ENCODE data around the gene ST3GAL2. TPM values are rescaled to one million over a fixed set of nuclear protein-coding genes. Genes with fewer than 3 reads are reported as not detected.
"Not testable (repeated sequence)": the region's sequence is repeated elsewhere in the genome, so short reads cannot be mapped to it uniquely, and the experiment has no call there.

The ST3GAL2 gene
- total RNA-seq, 1 experiment from 2014 or later, result 32.7 TPM

DNA sequence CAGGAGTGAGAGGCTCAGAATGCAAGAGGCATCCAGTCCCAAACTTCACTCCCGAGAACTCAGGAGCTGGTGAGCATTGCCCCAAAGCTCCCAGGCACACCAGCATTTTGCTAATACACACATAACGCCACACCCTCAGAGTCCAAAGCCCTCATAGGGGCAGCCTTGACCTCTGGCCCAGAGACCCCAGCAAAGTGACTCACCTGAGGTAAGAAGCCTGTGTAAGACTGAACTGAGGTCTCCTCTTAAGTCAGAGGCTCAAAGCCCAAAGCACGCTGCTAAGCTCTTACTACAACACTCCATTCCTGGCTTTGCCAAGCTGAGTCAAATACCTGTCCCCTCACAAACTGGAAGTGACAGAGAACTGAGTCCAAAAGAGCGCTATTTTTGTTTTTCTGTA is 16.4 kb downstream of the ST3GAL2 start:
- in situ Hi-C loops (cut with HindIII; ENCODE audit: low sequenced_read_pairs), result no loop called here
- DNase-seq (ENCODE audit: low spot score), result no peak

DNA sequence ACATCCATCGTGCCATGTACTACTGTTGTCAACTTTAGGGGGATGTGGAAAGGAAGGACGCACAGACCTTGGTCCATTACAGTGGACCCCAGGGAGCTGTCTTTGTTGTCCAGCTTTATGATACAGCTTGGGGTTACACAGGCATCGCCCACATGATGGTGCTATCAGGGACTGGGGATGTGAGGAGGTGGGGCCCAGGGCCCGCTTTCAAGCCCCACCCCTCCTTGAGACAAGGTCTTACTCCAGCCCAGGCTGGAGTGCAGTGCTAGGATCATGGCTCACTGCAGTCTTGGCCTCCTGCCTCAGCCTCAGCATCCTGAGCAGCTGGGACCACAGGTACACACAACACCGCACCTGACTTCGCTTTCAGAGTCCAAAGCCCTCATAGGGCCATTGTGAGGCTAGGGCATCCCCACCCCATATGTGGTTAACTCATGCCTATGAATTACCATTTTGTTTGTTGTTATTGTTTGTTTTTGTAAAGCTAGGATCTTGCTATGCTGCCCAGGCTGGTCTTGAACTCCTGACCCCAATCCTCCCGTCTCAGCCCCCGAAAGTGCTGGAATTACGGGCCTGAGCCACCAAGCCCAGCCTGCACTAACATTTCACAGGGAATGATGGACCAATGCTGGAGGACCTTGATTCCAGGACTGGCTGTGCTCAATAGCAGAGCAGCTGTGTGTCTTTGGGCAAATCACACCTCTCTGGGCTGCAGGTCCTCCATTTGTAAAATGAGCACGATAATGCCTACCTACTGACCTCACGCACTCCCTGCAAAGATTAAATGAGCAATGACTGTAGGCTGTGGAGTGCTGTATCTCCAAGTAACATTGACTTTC is 17.2 kb downstream of the ST3GAL2 start:
- in situ Hi-C loops (cut with HindIII; ENCODE audit: low sequenced_read_pairs), result no loop called here
- DNase-seq (ENCODE audit: low spot score), result no peak

DNA sequence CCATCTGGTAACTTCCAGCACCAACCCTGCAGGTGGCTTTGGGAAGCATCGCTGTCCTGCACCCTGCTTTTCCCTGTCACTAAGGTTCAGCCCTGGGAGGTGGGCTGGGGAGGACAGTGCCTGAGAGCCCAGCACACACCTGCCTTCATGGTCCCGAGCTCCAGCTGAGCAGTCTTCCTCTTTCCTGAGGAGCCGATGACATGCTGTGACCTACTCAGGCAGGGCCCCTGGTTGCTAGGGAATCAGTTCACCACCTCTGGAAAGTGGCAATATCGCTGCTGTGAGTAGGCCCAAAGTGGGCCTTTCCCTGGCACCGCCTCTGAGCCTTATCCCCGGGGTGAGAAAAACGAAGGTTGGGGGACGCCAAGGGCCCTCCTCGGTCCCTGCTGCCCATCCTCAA is 17.9 kb downstream of the ST3GAL2 start:
- in situ Hi-C loops (cut with HindIII; ENCODE audit: low sequenced_read_pairs), result no loop called here
- DNase-seq (ENCODE audit: low spot score), result no peak

DNA sequence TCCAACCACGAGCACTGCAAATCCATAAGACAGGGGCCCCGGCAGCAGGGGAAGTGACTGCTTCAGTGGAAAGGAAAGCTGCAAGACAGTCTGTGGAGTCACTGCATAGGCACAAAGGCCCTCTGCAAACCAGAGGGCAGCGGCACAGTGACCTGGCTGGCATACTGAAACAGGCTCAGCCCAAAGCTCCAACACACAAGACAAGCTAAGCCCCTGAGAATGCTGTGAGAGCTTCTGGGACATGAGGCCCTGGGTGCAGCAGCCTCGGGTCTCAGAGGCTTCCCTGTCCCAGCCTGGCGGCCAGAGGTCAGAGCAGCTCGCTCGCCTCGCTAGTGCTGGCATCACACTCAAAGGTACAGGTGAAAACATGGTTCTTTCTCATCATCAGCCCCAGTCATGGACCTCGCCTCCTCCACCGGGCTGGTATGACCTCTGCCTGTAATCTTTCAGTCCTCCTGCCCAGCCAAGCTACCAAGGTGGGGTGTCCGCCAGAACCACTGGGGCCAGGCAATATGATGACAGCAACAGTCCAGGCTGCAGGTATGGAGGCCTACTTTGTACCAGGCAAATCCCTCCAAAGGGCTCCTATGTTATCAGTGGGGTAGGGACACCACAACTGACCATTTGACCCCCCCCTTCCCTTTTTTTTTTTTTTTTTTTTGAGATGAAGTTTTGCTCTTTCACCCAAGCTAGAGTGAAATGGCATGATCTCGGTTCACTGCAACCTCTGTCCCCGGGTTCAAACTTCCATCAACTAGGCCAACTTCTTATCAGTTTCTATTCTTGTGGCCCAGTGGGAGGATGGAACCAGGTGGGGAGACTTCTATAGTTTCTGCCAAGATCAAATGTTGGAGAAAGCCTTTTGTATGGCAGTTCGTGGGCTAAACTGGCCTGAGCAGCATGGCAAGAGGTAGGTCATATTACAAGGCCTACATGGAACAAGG is 19.2 kb downstream of the ST3GAL2 start:
- DNase-seq (ENCODE audit: low spot score), result no peak

DNA sequence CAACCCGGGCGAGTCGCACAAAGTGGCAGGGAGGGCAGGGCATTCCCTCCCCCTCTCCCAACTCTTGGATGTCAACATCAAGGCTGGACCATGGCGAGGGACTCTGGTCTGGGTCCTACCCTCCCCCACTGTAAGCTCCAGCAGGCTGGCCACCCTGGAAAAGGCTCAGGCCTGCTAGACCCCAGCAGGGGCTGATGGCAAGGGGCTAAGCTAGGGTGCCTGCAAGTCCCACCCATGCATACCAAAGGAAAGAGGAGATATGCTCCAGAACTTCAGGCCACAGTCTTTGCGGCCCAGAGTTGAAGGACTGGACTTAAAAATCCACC is 19.9 kb downstream of the ST3GAL2 start:
- in situ Hi-C loops (cut with HindIII; ENCODE audit: low sequenced_read_pairs), result no loop called here
- no peak for DNase-seq (ENCODE audit: low spot score)

More for the DNA sequence above, 19.2 kb downstream of the ST3GAL2 start:
- in situ Hi-C loops (cut with HindIII; ENCODE audit: low sequenced_read_pairs), result no loop called here

DNA sequence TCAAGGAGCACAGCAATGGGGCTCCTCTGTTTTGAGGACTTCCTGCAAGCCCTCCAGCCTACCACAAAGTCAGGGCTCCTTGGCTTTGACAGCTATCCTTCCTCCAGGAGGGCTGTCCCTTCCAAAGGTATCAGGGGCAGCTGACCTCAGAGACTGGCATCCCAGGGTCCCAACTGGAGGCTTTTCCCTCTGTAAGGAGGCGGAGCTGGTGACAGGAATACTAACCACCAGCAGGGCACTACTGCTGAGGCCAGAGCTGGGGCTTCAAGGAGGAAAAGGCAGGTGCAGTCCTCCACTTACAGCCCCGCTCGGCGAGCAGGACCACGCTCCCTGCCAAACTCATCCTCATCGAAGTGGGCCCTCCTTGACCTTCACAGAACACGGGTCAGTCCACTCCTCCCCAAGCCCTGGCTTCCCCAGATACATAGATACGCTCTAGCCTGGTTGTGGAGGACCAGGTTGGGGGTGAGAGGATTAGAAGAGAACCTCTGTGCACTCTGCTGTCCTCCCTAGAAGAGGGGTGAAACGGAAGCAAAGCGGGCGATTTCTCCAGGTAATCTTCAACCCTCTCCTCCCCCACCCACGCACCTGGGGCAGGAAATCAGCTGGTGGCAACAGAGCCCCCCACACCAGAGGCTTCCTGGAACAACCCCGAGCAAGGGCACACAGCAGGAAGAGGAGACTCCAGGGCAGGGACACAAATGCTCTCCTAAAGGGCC is 20.5 kb downstream of the ST3GAL2 start:
- no peak for DNase-seq (ENCODE audit: low spot score)
- in situ Hi-C loops (cut with HindIII; ENCODE audit: low sequenced_read_pairs), result no loop called here

DNA sequence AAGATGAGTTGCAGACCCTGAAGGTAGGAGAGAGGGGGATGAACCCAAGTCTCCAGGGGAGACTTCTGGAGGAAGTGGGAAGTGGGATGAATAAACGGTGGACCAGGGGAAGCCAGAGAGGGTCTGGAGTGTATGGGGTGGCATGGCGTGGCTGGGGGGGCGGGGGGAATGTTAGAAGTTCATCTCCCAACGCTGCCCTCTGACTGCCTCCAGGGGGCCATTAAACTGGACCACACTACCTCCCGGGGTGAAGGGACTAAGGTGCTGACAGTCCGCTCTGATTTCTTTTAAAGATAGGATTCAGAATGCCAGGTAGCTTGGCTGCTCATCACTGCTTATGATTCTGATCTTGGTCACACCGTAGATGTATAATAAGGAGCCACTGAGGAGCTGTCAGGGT is 21.2 kb downstream of the ST3GAL2 start:
- DNase-seq (ENCODE audit: low spot score), result no peak
- in situ Hi-C loops (cut with HindIII; ENCODE audit: low sequenced_read_pairs), result no loop called here

DNA sequence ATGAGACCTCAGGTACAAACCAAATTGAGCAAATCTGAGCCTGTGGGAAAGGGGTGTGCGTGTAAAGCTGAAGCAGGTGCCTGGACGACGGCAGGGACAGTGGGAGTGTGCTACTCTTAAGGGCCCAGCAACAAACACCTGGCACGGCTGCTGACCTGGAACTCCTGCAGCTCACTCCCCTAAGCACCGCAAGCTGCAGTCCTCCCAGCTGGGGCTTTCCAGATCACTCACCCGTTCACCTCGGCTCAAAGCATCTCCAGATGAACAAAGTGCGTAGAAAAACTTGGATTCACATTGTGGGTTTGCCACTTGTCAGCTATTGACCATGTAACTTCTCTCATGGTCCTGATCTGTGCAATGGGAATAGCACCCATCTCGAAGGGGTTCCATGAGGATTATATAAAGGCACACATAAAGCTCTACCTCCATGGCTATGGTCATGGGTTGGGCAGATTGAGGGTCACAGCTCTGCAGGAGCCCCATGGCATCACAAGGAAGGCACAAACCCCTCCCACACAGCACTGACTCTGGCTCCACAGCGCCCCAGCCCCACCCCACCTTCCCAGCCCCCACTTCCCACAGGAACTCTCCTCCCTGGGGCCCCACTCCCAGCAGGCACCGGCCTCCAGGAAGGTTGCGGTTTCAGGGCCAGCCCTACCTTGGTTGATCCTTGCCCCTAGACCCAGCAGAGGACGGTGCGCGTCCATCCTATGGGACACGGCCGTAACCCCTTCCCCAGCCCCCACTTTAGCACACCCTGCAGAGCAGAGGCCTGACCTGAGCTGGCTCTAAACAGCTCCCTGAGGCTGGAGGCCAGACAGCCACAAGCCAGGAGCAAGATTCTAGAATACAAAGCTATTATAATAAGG is 21.9 kb downstream of the ST3GAL2 start:
- no peak for DNase-seq (ENCODE audit: low spot score)
- in situ Hi-C loops (cut with HindIII; ENCODE audit: low sequenced_read_pairs), result no loop called here

DNA sequence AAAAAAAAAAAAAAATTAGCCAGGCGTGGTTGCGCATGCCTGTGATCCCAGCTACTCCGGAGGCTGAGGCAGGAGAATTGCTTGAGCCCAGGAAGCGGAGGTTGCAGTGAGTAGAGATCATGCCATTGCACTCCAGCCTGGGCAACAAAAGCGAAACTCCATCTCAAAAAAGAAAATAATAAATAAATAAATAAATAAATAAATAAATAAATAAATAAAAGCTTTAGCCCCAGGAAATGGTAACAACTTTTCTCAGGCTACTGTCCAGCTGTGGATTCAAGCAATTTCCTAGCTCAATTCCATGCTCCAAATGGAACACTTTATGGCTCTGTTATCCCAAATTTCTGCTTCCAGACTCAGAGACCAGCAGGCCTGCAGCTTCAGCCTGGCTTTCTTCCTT is 25.3 kb downstream of the ST3GAL2 start:
- in situ Hi-C loops (cut with HindIII; ENCODE audit: low sequenced_read_pairs), result not testable (repeated sequence)

DNA sequence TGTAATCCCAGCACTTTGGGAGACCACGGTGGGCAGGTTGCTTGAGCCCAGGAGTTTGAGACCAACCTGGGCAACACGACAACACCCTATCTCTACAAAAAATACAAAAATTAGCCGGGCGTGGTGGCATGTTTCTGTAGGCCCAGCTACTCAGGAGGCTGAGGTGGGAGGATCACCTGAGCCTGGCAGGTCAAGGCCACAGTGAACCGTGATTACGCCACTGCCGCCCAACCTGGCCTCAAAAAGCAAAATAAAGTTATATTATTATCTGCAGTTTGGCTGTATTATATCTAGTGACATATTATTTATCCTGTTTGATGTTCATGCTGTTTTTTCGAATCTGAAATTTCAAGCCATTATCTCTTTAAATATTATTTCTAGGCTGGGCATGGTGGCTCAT is 26.5 kb downstream of the ST3GAL2 start:
- no peak for DNase-seq (ENCODE audit: low spot score)
- in situ Hi-C loops (cut with HindIII; ENCODE audit: low sequenced_read_pairs), result no loop called here

More for the DNA sequence above, 25.3 kb downstream of the ST3GAL2 start:
- not testable (repeated sequence) for DNase-seq (ENCODE audit: low spot score)

DNA sequence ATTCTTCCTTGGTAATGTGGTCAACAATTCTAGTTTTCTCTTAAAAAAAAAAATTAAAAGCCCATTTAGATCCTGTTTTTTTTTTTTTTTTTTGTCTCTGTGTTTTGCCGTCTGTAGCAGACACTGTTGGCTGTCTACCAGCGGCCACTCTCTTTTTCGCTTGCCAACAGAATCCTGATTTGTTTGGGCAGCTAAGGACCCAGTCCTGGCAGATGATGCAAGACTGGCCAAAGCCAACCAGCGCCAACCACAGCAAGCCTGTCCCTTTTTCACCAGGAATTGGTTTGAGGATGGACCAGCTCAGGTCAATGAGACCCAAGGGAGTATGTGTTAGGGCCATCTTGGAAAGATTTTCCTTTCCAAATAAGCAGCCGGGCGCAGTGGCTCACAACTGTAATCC is 28.2 kb downstream of the ST3GAL2 start:
- peak; percentile 95 for DNase-seq (ENCODE audit: low spot score)
- in situ Hi-C loops (cut with HindIII; ENCODE audit: low sequenced_read_pairs), result no loop called here

DNA sequence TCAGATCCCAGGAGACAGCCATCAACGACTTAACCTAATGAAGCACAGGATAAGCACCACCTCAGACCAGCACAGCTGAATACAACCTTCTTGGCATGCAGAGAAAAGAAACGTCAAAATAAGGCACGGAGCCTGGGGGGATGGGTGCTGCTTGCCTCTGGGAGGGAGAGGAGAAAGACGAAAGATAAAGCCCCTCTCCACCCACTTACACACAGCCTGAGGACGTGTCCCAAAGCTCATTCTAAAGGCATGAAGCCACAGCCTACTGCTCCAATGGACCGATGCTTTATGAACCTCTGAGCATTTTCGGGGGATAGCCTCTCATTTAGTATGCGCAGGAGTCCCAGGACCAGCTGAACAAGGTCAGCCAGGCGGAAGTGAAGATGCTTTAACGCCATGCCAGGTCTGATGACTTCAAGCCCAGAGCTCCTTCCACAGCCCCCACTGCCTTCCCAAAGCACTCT is 31.1 kb downstream of the ST3GAL2 start:
- DNase-seq (ENCODE audit: low spot score), result peak; percentile 57
- in situ Hi-C loops (cut with HindIII; ENCODE audit: low sequenced_read_pairs), result no loop called here

DNA sequence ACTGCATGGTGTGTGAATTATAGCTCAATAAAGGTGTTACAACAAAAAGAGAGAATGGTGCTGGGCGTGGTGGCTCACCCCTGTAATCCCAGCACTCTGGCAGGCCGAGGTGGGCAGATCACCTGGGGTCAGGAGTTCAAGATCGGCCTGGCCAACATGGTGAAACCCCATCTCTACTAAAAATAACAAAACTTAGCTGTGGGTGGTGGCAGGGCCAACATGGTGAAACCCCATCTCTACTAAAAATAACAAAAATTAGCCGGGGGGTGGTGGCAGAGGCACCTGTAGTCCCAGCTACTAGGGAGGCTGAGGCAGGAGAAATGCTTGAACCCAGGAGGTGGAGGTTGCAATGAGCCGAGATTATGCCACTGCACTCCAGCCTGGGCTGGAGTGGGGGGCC is 32.8 kb downstream of the ST3GAL2 start:
- in situ Hi-C loops (cut with HindIII; ENCODE audit: low sequenced_read_pairs); DNase-seq (ENCODE audit: low spot score): not testable (repeated sequence)

DNA sequence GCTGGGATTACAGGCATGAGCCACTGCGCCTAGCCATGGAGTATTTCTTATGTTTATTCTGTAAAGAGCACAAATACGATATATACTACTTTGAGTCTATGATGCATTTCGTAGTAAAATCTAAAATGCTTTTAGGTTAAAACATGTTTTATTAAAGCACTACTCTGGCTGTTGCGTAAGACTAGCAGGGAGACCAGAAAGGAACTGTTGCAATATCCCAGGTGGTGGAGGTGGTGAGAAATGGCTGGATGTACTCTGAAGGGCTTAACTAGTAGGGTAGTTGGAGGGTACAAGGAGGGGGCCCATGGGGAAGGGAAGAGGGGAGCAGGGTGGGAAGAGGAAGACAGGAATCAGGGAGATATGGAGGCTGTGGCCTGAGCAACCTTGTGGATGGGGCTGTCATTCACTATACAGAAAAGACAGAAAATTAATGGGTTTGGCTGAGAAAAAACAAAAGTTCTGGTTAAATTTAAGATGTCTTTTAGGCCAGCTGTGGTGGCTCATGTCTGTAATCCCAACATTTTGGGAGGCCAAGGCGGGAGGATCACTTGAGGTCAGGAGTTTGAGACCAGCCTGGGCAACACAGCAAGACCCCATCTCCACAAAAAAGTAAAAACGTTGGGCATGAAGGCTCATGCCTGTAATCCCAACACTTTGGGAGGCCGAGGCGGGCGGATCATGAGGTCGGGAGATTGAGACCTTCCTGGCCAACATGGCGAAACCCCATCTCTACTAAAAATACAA is 35.8 kb downstream of the ST3GAL2 start:
- DNase-seq (ENCODE audit: low spot score), result no peak

DNA sequence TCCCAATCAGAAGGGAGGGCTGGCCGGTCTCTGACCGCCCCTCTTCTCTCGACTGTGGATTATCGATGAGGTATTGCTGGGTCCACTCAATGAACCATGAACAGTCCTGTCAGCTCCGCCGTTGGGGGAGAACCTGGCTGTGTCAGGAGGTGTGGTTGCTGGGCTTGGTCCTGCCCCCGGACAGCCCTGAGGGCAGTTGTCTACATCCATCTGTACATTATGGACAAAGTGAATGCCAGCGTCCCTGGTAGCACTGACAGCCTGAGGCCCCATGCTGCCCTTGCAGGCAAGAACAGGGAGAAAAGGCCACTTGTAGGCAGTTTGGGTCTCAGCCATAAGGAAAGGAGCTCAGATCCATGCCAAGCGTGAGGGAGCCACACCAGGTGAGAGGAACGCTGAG is 38.9 kb downstream of the ST3GAL2 start:
- DNase-seq (ENCODE audit: low spot score), result peak; percentile 51
- in situ Hi-C loops (cut with HindIII; ENCODE audit: low sequenced_read_pairs), result no loop called here

More for the DNA sequence above, 35.8 kb downstream of the ST3GAL2 start:
- in situ Hi-C loops (cut with HindIII; ENCODE audit: low sequenced_read_pairs), result no loop called here

DNA sequence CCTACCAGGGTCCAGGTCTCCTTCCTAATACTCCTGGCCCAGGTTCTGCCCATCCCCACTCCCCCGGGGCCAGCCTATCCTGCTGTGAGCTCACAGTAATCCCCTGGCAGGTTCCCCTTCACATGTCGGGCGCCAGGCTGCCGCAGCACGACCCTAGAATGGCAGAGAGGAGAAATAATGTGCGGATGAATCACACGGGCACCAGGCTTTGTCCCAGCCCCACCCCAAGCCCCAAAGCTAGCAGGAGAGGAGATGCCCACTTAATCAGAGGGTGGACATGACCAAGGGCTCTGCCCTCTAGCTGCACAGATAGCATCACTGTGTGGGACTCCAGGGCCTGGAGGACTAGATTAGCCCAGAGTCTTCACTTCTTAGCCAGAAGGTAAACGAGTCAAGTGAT is 39.5 kb downstream of the ST3GAL2 start:
- in situ Hi-C loops (cut with HindIII; ENCODE audit: low sequenced_read_pairs), result no loop called here
- peak; percentile 39 for DNase-seq (ENCODE audit: low spot score)

DNA sequence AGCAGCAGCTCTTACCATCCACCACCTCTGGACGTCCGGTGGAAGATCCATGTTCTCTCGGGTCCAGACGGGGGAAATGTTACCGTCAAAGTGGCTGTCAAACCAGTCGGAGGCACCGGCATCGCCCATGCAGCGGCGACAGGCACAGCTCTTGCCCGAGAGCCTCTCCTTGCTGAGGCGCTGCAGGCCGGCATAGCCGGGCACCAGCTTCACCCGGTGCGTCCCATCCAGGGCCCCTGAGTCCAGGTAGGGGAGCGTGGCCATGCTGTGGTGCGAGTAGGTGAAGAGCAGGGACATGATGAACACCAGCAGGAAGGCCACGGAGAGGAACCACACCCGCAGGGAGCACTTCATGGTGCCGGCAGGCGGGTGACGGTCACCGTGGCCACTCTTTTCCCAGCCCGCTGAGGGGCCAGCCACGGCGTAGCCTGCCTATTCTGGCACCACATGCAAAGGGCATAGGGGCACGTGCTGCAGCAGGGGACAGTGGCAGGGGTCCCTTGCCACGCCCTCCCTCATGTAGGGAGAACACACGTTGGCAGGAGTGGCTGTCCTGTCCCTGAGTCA is 40.6 kb downstream of the ST3GAL2 start:
- in situ Hi-C loops (cut with HindIII; ENCODE audit: low sequenced_read_pairs), result no loop called here

More for the DNA sequence above, 40.6 kb downstream of the ST3GAL2 start:
- DNase-seq (ENCODE audit: low spot score), result no peak

Measured in G401 (cell line).